CD14-positive monocyte (primary cell): ENCODE data around the gene WNT10A. TPM values are rescaled to one million over a fixed set of nuclear protein-coding genes. Genes with fewer than 3 reads are reported as not detected.
A peak's percentile ranks its signal among the peaks of the same experiment; 100 is the strongest.

Source experiments
- DNase-seq, 3 donors: peaks; one replicate each; pipeline ENCODE4 v3.0.0-alpha.2; 2011 to 2022
- H2AFZ ChIP-seq: 2 replicates; pipeline ENCODE4 v1.6.0; 2012; ENCODE audit warnings: mild to moderate bottlenecking, low read depth, low read length, inconsistent platforms; ENCODE audit not compliant: insufficient read depth, poor library complexity, severe bottlenecking
- H3K27ac ChIP-seq, 2 donors: 1 replicate in 1 of 2; 2 replicates in 1 of 2; pipeline ENCODE4 v1.5.1; 2012 to 2013; ENCODE audit warnings: low read length in 2 of 2, control low read depth in 1 of 2, inconsistent platforms in 1 of 2, low read depth in 1 of 2, mild to moderate bottlenecking in 1 of 2
- H3K27me3 ChIP-seq, 2 donors: one replicate each; pipeline versions ENCODE4 v1.6.0 to v1.6.1; 2011 to 2013; ENCODE audit warnings: low read length in 2 of 2; ENCODE audit not compliant: control insufficient read depth in 2 of 2, insufficient read depth in 2 of 2
- H3K36me3 ChIP-seq, 2 donors: replicated peaks in 1 of 2; 1 replicate in 1 of 2; 2 replicates in 1 of 2; pipeline versions ENCODE4 v1.5.1 to v1.6.1; 2012 to 2013; ENCODE audit warnings: low read length in 2 of 2, control low read depth in 1 of 2, inconsistent platforms in 1 of 2, mild to moderate bottlenecking in 1 of 2; ENCODE audit not compliant: insufficient read depth in 2 of 2, control insufficient read depth in 1 of 2
- H3K4me1 ChIP-seq, 2 donors: 1 replicate in 1 of 2; 2 replicates in 1 of 2; pipeline versions ENCODE4 v1.5.1 to v1.6.1; 2012 to 2013; ENCODE audit warnings: low read length in 2 of 2, control low read depth in 1 of 2, inconsistent platforms in 1 of 2, mild to moderate bottlenecking in 1 of 2, moderate library complexity in 1 of 2; ENCODE audit not compliant: insufficient read depth in 2 of 2, control insufficient read depth in 1 of 2
- H3K4me2 ChIP-seq: replicated peaks from 2 replicates; pipeline ENCODE3; 2012; ENCODE audit warnings: low read length, moderate library complexity, mild to moderate bottlenecking; ENCODE audit not compliant: poor library complexity, severe bottlenecking; ENCODE audit errors: extremely low read depth
- H3K4me3 ChIP-seq, 3 experiments: fragments of 200-600 bp in 1 of 3; sonication (generic) in 1 of 3; replicated peaks in 1 of 3; 1 replicate in 2 of 3; 2 replicates in 1 of 3; pipeline ENCODE4 v1.5.1; 2011 to 2013; ENCODE audit warnings: low read length in 3 of 3, mild to moderate bottlenecking in 3 of 3, control low read depth in 2 of 3, low read depth in 2 of 3, inconsistent platforms in 1 of 3, moderate library complexity in 1 of 3
- H3K79me2 ChIP-seq: 2 replicates; pipeline ENCODE4 v1.6.0; 2012; ENCODE audit warnings: mild to moderate bottlenecking, control low read depth, inconsistent platforms, low read length, moderate library complexity; ENCODE audit not compliant: insufficient read depth
- H3K9ac ChIP-seq: 2 replicates; pipeline ENCODE4 v1.6.0; 2017; ENCODE audit warnings: low read length, mild to moderate bottlenecking; ENCODE audit not compliant: insufficient read depth, poor library complexity, severe bottlenecking
- H3K9me3 ChIP-seq, 2 donors: replicated peaks in 1 of 2; 1 replicate in 1 of 2; 2 replicates in 1 of 2; pipeline versions ENCODE4 v1.5.1 to v1.6.1; 2012 to 2013; ENCODE audit warnings: low read length in 2 of 2, control low read depth in 1 of 2; ENCODE audit not compliant: control insufficient read depth in 1 of 2, insufficient read depth in 1 of 2
- H4K20me1 ChIP-seq: 2 replicates; pipeline ENCODE4 v1.6.0; 2012; ENCODE audit warnings: mild to moderate bottlenecking, low read length, control low read depth, moderate library complexity; ENCODE audit not compliant: insufficient read depth
- H3K27ac Mint-ChIP-seq, 7 donors: one replicate each; pipeline ENCODE4 v1.8.0; 2020; ENCODE audit warnings: mild to moderate bottlenecking in 7 of 7, mixed read lengths in 7 of 7, moderate library complexity in 6 of 7, inconsistent platforms in 2 of 7
- H3K27me3 Mint-ChIP-seq, 3 donors: one replicate each; pipeline ENCODE4 v1.8.0; 2021 to 2022; ENCODE audit warnings: low read depth in 3 of 3, mild to moderate bottlenecking in 3 of 3, mixed read lengths in 3 of 3, moderate library complexity in 3 of 3, inconsistent platforms in 1 of 3
- H3K36me3 Mint-ChIP-seq, 2 donors: one replicate each; pipeline ENCODE4 v1.8.0; 2020; ENCODE audit warnings: mixed read lengths in 2 of 2, inconsistent platforms in 1 of 2, mild to moderate bottlenecking in 1 of 2
- H3K4me1 Mint-ChIP-seq: one replicate; pipeline ENCODE4 v1.8.0; 2020; ENCODE audit warnings: mild to moderate bottlenecking, mixed read lengths
- H3K4me3 Mint-ChIP-seq, 2 donors: one replicate each; pipeline ENCODE4 v1.8.0; 2020; ENCODE audit warnings: mild to moderate bottlenecking in 2 of 2, mixed read lengths in 2 of 2, moderate library complexity in 1 of 2
- H3K9me3 Mint-ChIP-seq, 7 donors: one replicate each; pipeline ENCODE4 v1.8.0; 2020 to 2022; ENCODE audit warnings: mixed read lengths in 7 of 7, mild to moderate bottlenecking in 6 of 7, moderate library complexity in 6 of 7, inconsistent platforms in 2 of 7
- WGBS: methylation state at CpG from one replicate; pipeline ENCODE4 v1.1.5; 2013; ENCODE audit warnings: missing lambda C conversion rate; ENCODE audit not compliant: insufficient coverage; 5-methylcytosine and 5-hydroxymethylcytosine counted together
- intact Hi-C, 2 donors: fragments of 100-400 bp; cut with micrococcal nuclease; formaldehyde crosslinking; loops; one replicate each; pipeline versions ENCODE4 v1.15.0 to v1.15.1; 2023
- polyA plus RNA-seq, 3 donors: library from polyadenylated mRNA; depleted of rRNA in 1 of 3; unstranded in 2 of 3; stranded (reverse) in 1 of 3; fragments of 300-500 nt in 2 of 3; fragments of >200 nt in 1 of 3; fragmentation: Illumina TruSeq in 2 of 3; gene quantifications; 1 replicate in 2 of 3; 2 replicates in 1 of 3; pipeline ENCODE4 v1.2.3, GENCODE V29; 2012 to 2021
- TF ChIP-seq, protein P1 (sequence below): fragments of 200-600 bp; IDR thresholded peaks from one replicate; pipeline ENCODE4 v1.8.0; 2022; ENCODE audit warnings: antibody characterized with exemption, mild to moderate bottlenecking

The WNT10A gene
- polyA plus RNA-seq, 3 donors: 0.04 TPM; not detected in 2

DNA sequence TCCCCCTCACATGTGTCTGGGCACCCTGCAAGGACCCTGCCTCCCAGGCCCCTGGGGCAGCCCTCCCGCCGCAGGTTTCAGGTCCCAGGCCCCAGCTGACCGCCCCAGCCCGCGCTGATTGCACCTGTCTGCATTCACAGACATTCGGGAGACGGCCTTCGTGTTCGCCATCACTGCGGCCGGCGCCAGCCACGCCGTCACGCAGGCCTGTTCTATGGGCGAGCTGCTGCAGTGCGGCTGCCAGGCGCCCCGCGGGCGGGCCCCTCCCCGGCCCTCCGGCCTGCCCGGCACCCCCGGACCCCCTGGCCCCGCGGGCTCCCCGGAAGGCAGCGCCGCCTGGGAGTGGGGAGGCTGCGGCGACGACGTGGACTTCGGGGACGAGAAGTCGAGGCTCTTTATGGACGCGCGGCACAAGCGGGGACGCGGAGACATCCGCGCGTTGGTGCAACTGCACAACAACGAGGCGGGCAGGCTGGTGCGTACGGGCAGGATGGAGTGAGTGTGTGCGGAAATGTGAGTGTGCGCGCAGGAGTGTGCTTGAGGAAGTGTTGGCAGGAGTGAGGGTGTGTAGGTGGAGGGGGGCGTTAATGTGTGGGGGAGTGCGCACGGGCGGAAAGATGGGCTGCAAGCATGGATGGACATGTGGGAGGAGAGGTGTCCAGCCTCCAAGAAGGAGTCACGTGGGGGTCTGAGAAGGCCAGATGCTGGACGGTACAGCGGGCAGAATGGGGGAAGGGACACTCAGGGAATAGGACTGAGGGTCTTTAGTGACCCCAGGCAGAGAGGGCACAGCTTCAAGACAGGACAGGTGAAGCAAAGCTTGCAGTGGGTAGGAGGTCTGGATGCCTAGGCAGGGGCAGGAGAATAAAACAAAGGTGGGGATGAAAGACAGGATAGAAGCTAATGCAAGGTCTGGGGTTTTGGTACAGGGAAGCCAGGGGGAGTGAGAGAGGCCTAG lies 9.0 kb upstream of the WNT10A start:
- peak overlapping the region; percentile 98 for H3K4me2 ChIP-seq
- Mint-ChIP-seq H3K27ac (peak overlapping the region in 1 of 7 donors; percentile 61), H3K4me1 (peaks cover 38% of the 10 kb centered on the region), H3K9me3 (peaks cover 0 to 13% (median 5%) of the 10 kb centered on the region in 7 donors), H3K27me3 (peaks cover 60 to 65% (median 63%) of the 10 kb centered on the region in 3 donors), H3K4me3 (peak overlapping the region; percentile 84 to 98), H3K36me3 (peaks cover 10% of the 10 kb centered on the region in 2 donors)
- H3K4me1 ChIP-seq: peaks cover 25 to 39% of the 10 kb centered on the region in 2 donors
- H3K4me3 ChIP-seq: peak overlapping the region; percentile 45 to 81 (median 56)
- intact Hi-C loops: no loop called here
- TF ChIP-seq, protein P1, sequence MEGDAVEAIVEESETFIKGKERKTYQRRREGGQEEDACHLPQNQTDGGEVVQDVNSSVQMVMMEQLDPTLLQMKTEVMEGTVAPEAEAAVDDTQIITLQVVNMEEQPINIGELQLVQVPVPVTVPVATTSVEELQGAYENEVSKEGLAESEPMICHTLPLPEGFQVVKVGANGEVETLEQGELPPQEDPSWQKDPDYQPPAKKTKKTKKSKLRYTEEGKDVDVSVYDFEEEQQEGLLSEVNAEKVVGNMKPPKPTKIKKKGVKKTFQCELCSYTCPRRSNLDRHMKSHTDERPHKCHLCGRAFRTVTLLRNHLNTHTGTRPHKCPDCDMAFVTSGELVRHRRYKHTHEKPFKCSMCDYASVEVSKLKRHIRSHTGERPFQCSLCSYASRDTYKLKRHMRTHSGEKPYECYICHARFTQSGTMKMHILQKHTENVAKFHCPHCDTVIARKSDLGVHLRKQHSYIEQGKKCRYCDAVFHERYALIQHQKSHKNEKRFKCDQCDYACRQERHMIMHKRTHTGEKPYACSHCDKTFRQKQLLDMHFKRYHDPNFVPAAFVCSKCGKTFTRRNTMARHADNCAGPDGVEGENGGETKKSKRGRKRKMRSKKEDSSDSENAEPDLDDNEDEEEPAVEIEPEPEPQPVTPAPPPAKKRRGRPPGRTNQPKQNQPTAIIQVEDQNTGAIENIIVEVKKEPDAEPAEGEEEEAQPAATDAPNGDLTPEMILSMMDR: no peak
- under 1% methylated on average over 60 of the region's 60 CpGs for WGBS
- peaks cover 0 to 22% of the 10 kb centered on the region in 2 donors for H3K9me3 ChIP-seq
- H3K79me2 ChIP-seq: no peaks in the 10 kb centered on the region
- H4K20me1 ChIP-seq: peaks cover 6% of the 10 kb centered on the region
- no peaks in the 10 kb centered on the region for H3K36me3 ChIP-seq
- peak overlapping the region; percentile 49 for H3K9ac ChIP-seq
- no peak for DNase-seq
- H3K27me3 ChIP-seq: peaks cover 39 to 52% of the 10 kb centered on the region in 2 donors
- H2AFZ ChIP-seq: peak overlapping the region; percentile 86
- H3K27ac ChIP-seq: no peak overlapping the region

DNA sequence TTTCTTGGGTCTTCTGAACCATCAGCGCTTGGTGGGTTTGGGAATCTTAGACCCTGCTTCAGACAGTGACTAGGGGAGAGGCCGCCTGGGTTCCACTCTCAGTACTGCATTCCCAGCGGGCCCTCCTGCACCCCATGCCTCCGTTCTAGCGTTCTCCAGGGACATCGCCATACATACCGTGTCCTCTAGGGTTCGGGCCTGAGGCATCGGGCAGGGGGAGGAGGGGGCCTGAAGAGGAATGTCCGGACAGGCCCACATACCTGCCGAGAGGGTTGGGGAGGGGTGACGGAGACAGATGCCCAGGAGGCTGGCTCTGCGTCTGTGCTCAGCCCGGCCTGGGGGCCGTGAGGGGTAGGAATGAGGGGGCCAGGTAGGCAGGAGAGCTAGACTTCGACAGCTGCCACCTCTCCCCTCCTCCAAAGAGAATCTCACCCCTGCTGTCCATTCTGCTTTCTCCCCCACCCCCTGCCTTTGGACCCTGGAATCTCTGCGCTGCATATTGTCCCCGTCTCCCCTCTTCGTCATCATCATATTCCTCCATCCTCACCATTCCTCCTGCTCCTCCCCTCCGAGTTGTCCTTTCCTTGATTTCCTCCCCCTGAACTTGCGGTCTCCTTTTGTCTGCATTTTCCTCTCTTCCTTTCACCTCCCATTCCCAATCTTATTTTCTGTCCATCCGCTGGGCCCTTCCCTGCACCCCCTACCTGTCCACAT lies 7.8 kb upstream of the WNT10A start:
- intact Hi-C loops: no loop called here
- no peak for DNase-seq
- Histone ChIP-seq H3K36me3 (no peaks in the 10 kb centered on the region), H4K20me1 (peaks cover 6% of the 10 kb centered on the region), H2AFZ (no peak overlapping the region), H3K9ac (no peak overlapping the region), H3K4me2 (no peak overlapping the region), H3K27me3 (peaks cover 41 to 64% of the 10 kb centered on the region in 2 donors), H3K79me2 (no peaks in the 10 kb centered on the region), H3K4me1 (peaks cover 25 to 34% of the 10 kb centered on the region in 2 donors), H3K27ac (no peak overlapping the region), H3K9me3 (peaks cover 0 to 22% of the 10 kb centered on the region in 2 donors), H3K4me3 (peak overlapping the region in 1 of 3 experiments; percentile 81)
- H3K36me3 Mint-ChIP-seq: peaks cover 10% of the 10 kb centered on the region in 2 donors
- TF ChIP-seq, protein P1: no peak
- H3K4me3 Mint-ChIP-seq: peak overlapping the region in 1 of 2 donors; percentile 98
- H3K27me3 Mint-ChIP-seq: peaks cover 67 to 76% (median 69%) of the 10 kb centered on the region in 3 donors
- WGBS: 26% methylated on average over 9 of the region's 22 CpGs
- peaks cover 33% of the 10 kb centered on the region for H3K4me1 Mint-ChIP-seq
- peaks cover 0 to 13% (median 5%) of the 10 kb centered on the region in 7 donors for H3K9me3 Mint-ChIP-seq
- peak overlapping the region in 2 of 7 donors; percentile 20 to 28 for H3K27ac Mint-ChIP-seq
